Stimulated activated memory B cell treated with anti-CD40 and anti-IgM and Interleukin-4, amounts not matched to agents 10 μg/mL and 1 μg/mL and 100 μg/mL, for 72 hours (primary cell): ENCODE results near the gene NT5M.
A peak's percentile ranks its signal among the peaks of the same experiment; 100 is the strongest.

ENCODE experiments used
- ATAC-seq: fragments of 150-1000 bp; cut with Tn5 transposase; 2 replicates; pipeline ENCODE4 v1.10.0; 2021
- H3K27ac Mint-ChIP-seq: one replicate; pipeline ENCODE4 v1.8.0; 2022; ENCODE audit warnings: mild to moderate bottlenecking, mixed read lengths
- H3K27me3 Mint-ChIP-seq: one replicate; pipeline ENCODE4 v1.8.0; 2022; ENCODE audit warnings: mixed read lengths
- H3K36me3 Mint-ChIP-seq: one replicate; pipeline ENCODE4 v1.8.0; 2022; ENCODE audit warnings: mixed read lengths
- H3K4me1 Mint-ChIP-seq: one replicate; pipeline ENCODE4 v1.8.0; 2022; ENCODE audit warnings: mixed read lengths
- H3K4me3 Mint-ChIP-seq: one replicate; pipeline ENCODE4 v1.8.0; 2022; ENCODE audit warnings: mild to moderate bottlenecking, moderate library complexity, mixed read lengths
- H3K9me3 Mint-ChIP-seq: one replicate; pipeline ENCODE4 v1.8.0; 2022; ENCODE audit warnings: mixed read lengths

NT5M gene

DNA sequence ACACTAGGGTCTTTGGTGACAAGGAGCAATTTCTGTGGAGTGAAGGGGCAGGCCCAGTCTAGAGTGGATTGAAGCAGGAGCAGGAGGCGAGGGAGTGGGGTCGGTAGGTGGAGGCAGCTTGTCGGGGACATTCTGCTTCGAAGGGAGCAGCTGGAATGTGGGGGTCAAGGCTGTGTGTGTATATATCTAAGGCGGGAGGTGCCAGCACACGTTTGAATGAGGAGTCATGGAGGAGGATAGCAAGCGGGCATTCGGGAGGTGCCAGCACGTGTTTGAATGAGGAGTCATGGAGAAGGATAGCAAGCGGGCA is 17.7 kb downstream of the NT5M start:
- no peaks in the 10 kb centered on the region for H3K4me1 Mint-ChIP-seq

GRCh38 chr17:17321356-17322025 is 18.3 kb downstream of the NT5M start:
- no peak overlapping the region for H3K27ac Mint-ChIP-seq
- H3K27me3 Mint-ChIP-seq = no peaks in the 10 kb centered on the region
- no peak overlapping the region for H3K4me3 Mint-ChIP-seq
- H3K36me3 Mint-ChIP-seq = no peaks in the 10 kb centered on the region
- ATAC-seq = no peak
- H3K4me1 Mint-ChIP-seq = no peaks in the 10 kb centered on the region
- no peaks in the 10 kb centered on the region for H3K9me3 Mint-ChIP-seq

More for the DNA sequence above, 17.7 kb downstream of the NT5M start:
- no peak overlapping the region for H3K27ac Mint-ChIP-seq
- ATAC-seq = no peak
- H3K27me3 Mint-ChIP-seq = no peaks in the 10 kb centered on the region
- no peak overlapping the region for H3K4me3 Mint-ChIP-seq
- H3K36me3 Mint-ChIP-seq = no peaks in the 10 kb centered on the region
- H3K9me3 Mint-ChIP-seq = no peaks in the 10 kb centered on the region

DNA sequence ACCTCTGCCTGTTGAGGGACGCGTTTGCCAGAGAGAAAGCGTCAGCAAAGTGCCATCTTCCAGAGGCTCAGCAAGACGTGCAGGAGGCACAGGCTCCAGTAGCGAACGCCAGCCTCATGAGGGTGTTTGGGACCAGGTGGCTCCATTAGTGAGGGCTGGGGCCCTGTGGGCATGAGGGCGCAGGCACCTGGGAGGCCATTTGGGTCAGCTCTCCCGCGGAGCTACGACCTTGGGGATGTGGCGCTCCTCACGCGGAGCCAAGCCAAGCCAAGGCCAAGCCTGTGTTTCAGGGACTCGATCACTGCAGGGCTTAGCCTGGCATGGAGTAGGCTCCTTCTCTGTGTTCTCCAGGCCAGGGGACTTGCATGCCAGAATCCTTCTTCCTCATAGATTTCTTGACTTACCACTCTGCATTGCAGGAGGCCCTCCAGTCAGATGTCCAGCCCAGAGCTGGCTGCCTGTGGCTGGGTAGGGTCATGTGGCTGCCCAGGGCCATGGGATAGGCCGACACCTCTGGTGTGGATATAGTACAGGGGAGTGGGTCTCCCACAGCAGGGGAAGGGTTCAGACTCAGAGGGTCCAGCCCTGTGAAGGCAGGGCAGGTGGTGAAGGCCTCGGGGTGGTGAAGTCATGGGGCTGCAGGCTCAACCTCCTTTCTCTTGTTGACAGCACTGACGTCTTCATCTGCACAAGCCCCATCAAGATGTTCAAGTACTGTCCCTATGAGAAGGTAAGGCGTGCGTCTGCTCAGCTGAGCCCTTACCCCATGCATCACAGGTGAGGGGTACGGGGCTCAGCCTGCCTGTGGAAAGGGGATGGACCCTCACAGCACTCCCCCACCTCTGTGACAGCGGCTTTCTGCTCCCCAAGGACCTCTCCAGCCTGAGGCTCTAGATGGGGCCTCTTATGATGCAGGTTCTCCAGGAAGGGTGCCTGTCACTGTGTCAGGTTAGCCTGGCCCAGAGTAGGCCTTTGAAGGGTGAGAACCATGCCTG is 19.6 kb downstream of the NT5M start:
- H3K27me3 Mint-ChIP-seq = no peaks in the 10 kb centered on the region
- H3K36me3 Mint-ChIP-seq = no peaks in the 10 kb centered on the region
- no peak overlapping the region for H3K27ac Mint-ChIP-seq
- H3K9me3 Mint-ChIP-seq = no peaks in the 10 kb centered on the region
- no peaks in the 10 kb centered on the region for H3K4me1 Mint-ChIP-seq
- ATAC-seq = peak; percentile 47
- H3K4me3 Mint-ChIP-seq = no peak overlapping the region

GRCh38 chr17:17324616-17325015 is 21.4 kb downstream of the NT5M start:
- Mint-ChIP-seq H3K27ac (no peak overlapping the region), H3K4me1 (no peaks in the 10 kb centered on the region), H3K9me3 (no peaks in the 10 kb centered on the region)

GRCh38 chr17:17325228-17325627 is 22.1 kb downstream of the NT5M start:
- Mint-ChIP-seq H3K4me1 (no peaks in the 10 kb centered on the region), H3K4me3 (no peak overlapping the region), H3K27me3 (no peaks in the 10 kb centered on the region), H3K36me3 (no peaks in the 10 kb centered on the region), H3K27ac (no peak overlapping the region), H3K9me3 (no peaks in the 10 kb centered on the region)
- no peak for ATAC-seq

More at GRCh38 chr17:17324616-17325015, 21.4 kb downstream of the NT5M start:
- Mint-ChIP-seq H3K27me3 (no peaks in the 10 kb centered on the region), H3K36me3 (no peaks in the 10 kb centered on the region), H3K4me3 (no peak overlapping the region)
- ATAC-seq = no peak

GRCh38 chr17:17325816-17326215 is 22.6 kb downstream of the NT5M start:
- no peaks in the 10 kb centered on the region for H3K27me3 Mint-ChIP-seq
- H3K4me3 Mint-ChIP-seq = no peak overlapping the region
- ATAC-seq = no peak
- no peaks in the 10 kb centered on the region for H3K4me1 Mint-ChIP-seq
- H3K9me3 Mint-ChIP-seq = no peaks in the 10 kb centered on the region
- H3K27ac Mint-ChIP-seq = no peak overlapping the region
- no peaks in the 10 kb centered on the region for H3K36me3 Mint-ChIP-seq

DNA sequence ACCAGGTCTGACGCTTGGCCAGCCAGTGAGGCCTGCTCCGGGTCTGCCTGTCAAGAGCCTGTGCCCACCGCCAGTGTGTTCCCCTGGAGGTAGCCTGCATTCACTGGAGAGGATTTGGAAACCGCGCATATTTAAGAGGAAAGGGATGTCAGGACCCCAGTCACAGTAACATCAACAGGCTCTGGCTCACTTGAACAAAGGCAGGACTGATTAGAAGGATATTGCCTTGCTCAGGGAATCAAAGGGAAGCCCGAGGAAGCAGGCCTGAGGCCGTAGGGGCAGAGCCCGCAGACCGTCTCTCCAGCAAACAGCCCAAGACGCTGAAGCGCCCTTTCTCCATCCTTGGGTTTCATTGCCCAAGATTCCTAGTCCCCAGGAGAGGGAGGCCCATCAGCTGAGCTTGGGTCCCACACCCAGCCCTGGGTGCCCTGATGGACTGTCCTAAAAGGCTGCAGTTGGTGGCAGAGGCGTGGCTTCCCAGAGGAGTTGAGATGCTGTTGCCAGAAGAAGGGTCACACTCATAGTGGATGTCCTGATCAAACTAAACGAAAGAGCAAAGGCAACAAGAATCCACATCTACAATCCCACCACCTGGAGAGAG is 23.2 kb downstream of the NT5M start:
- no peak for ATAC-seq
- H3K9me3 Mint-ChIP-seq = no peaks in the 10 kb centered on the region
- no peaks in the 10 kb centered on the region for H3K27me3 Mint-ChIP-seq
- no peaks in the 10 kb centered on the region for H3K36me3 Mint-ChIP-seq
- H3K4me3 Mint-ChIP-seq = no peak overlapping the region
- H3K4me1 Mint-ChIP-seq = no peaks in the 10 kb centered on the region
- no peak overlapping the region for H3K27ac Mint-ChIP-seq

GRCh38 chr17:17328251-17328650 is 25.1 kb downstream of the NT5M start:
- ATAC-seq = no peak
- Mint-ChIP-seq H3K27me3 (no peaks in the 10 kb centered on the region), H3K4me1 (no peaks in the 10 kb centered on the region), H3K9me3 (no peaks in the 10 kb centered on the region), H3K36me3 (no peaks in the 10 kb centered on the region), H3K27ac (no peak overlapping the region), H3K4me3 (no peak overlapping the region)

GRCh38 chr17:17341452-17341851 is 38.3 kb downstream of the NT5M start:
- Mint-ChIP-seq H3K4me3 (no peak overlapping the region), H3K4me1 (no peaks in the 10 kb centered on the region), H3K36me3 (no peaks in the 10 kb centered on the region), H3K9me3 (no peaks in the 10 kb centered on the region), H3K27me3 (no peaks in the 10 kb centered on the region), H3K27ac (no peak overlapping the region)
- ATAC-seq = no peak

DNA sequence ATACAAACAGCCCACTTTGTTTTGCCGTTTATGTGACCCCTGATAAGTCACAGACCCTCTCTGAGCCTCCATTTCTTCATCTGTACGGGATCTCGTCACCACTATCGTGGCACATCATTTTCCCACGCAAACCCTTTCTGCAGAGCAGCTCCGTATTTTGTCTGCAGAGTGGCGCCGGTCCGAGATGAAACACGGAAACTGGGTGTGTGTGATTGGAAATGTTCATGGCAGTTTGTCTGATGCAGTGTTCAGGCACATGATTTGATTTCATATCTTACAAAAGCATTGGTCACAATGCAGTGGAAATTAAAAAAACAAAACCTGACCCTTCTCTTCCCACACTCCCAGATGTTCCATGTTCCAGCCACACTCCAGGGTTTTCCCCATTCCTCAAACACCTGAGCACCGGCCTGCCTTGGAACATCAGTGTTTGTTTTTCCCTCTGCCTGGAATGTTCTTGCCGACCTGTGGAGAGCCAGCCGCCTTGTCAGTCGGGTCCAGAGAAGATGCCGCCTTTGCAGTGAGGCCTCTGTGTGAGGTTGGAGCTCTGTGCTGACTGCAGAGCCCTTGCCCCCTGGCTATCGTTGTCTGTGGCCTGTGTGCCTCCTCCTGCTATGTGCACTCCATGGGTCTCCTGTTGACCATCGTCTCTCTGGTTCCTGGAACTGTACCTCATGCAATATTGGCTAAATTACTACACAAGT is 39.2 kb downstream of the NT5M start:
- no peaks in the 10 kb centered on the region for H3K27me3 Mint-ChIP-seq
- H3K36me3 Mint-ChIP-seq = no peaks in the 10 kb centered on the region
- no peak overlapping the region for H3K4me3 Mint-ChIP-seq
- H3K9me3 Mint-ChIP-seq = no peaks in the 10 kb centered on the region
- no peak for ATAC-seq
- no peak overlapping the region for H3K27ac Mint-ChIP-seq
- H3K4me1 Mint-ChIP-seq = no peaks in the 10 kb centered on the region

DNA sequence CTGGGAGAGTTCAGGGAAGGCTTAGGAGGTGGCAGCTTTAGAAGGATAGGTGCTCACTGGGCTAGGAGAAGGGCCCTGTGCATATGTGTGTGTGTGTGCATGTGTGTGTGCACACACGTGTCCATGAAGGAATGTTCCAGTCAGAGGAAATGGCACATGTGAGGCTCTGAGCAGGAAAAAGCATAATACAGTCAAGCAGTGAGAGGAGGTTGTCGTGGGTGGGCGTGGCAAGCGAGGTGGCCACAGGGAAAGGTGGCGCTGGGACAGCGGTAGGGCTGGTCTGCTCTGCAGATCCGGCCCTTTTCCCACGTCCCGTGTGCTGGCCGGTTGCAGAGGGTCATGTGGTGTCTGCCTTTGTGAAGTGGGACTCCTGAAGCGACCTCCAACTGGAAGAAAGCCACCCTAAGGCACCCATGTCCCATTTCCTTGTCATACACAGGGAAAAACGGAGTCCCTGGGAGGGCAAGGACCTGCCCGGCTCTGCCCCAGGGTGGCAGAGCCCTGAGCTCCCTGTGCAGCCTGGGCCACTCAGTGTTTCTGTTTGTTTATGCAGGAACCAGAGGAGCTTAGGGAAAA is 40.1 kb downstream of the NT5M start:
- no peak overlapping the region for H3K27ac Mint-ChIP-seq
- H3K4me3 Mint-ChIP-seq = no peak overlapping the region
- peaks cover 6% of the 10 kb centered on the region for H3K27me3 Mint-ChIP-seq
- no peaks in the 10 kb centered on the region for H3K9me3 Mint-ChIP-seq
- H3K4me1 Mint-ChIP-seq = no peaks in the 10 kb centered on the region
- no peak for ATAC-seq
- no peaks in the 10 kb centered on the region for H3K36me3 Mint-ChIP-seq

DNA sequence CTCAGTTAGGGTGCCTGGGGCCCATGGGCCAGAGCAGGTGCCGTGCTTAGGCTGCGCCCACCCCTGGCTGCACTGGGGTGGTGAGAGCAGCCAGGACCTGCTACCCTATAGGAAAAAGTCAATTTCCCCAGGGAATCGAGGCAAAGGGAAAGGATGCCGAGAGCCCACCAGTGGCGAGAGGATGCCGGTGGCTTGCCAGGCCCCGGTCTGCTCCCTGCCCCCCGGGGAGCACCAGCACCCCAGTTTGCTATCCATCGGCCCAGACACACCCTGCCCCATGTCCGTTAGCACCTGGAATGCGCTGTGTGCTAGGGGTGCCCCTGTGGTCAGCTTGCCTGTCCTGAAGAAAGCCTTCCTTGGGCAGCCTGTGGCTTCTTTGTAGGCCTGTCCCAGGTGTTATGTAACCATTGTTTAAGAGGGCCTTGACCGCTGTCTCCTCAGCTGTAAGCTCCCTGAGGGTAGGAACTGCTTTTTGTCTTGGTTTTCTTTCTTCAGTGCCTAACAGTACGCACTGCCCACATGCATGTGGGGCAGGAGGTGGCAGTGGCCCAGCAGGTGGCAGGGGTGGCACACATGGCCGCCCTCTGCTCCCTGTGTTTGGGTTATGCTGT is 40.8 kb downstream of the NT5M start:
- Mint-ChIP-seq H3K9me3 (no peaks in the 10 kb centered on the region), H3K36me3 (no peaks in the 10 kb centered on the region), H3K27me3 (peaks cover 10% of the 10 kb centered on the region), H3K4me1 (no peaks in the 10 kb centered on the region), H3K27ac (no peak overlapping the region), H3K4me3 (no peak overlapping the region)
- ATAC-seq = peak; percentile 36

- Mint-ChIP-seq H3K4me1 (no peaks in the 10 kb centered on the region), H3K27ac (no peak overlapping the region), H3K27me3 (peaks cover 10% of the 10 kb centered on the region), H3K9me3 (no peaks in the 10 kb centered on the region), H3K4me3 (no peak overlapping the region), H3K36me3 (no peaks in the 10 kb centered on the region)
- no peak for ATAC-seq
Measured at GRCh38 chr17:17344507-17345293, 41.5 kb downstream of the NT5M start.

DNA sequence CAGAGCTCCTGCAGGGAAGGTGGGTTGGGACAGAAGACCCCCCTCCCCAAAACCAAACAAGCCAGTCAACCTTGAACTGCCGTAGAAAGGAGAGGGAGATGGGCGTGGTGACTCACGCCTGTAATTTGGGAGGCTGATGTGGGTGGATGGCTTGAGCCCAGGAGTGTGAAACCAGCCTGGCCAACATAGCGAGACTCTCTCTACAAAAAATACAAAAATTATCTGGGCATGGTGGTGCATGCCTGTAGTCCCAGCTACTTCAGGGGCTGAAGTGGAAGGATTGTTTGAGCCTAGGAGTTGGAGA is 42.1 kb downstream of the NT5M start:
- Mint-ChIP-seq H3K36me3 (no peaks in the 10 kb centered on the region), H3K27ac (no peak overlapping the region), H3K4me1 (no peaks in the 10 kb centered on the region), H3K9me3 (no peaks in the 10 kb centered on the region), H3K4me3 (no peak overlapping the region), H3K27me3 (peaks cover 10% of the 10 kb centered on the region)
- no peak for ATAC-seq
